D721Med (cell line): ENCODE results near the gene FPR1.

ENCODE experiments used
- DNase-seq: peaks from one replicate; pipeline ENCODE4 v3.0.0; 2011; ENCODE audit warnings: low spot score; ENCODE audit not compliant: insufficient read length
- FAIRE-seq: peaks from 2 replicates; lab custom pipeline; 2011; peaks lifted over from hg19 to GRCh38; lab: Jason Lieb, UNC
- TF ChIP-seq, protein P1 (sequence below): IDR thresholded peaks from 2 replicates; pipeline ENCODE4 v1.5.1; 2012; ENCODE audit warnings: mild to moderate bottlenecking, control low read depth; ENCODE audit not compliant: insufficient read depth; ENCODE audit errors: missing control alignments

The FPR1 gene

DNA sequence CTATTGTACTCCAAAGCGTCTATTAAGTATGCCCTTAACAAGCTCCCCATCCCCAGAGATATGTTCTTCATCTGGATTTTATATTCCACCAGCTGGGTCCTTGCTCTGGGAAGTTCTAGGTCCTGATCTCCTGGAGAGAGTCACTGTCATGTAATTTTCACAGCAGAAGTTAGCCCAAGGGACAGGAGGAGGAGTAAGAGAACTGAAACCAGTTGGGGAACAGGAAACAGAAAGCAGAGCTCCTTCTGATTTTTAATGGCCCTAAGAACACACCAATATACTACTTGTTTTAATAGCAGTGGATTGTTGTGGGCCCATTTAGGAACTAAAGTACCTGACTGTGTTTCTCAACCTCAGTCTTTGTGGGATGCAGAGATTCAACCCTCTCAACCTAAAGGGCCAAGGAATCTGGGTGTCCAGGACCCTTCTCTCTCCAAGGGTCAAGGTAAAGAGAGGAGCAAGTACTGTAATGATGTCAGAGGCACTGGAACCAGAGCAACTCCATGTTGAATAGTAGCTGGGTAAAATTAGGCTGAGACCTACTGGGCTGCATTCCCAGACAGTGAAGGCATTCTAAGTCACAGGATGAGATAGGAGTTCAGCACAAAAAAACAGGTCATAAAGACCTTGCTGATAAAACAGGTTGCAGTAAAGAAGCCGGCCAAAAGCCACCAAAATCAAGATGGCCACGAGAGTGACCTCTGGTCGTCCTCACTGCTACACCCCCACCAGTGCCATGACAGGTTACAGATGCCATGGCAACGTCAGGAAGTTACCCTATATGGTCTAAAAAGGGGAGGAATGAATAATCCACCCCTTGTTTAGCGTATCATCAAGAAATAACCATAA, 35.2 kb upstream of the FPR1 start:
- no peak for FAIRE-seq
- no peak for DNase-seq
- TF ChIP-seq, protein P1, sequence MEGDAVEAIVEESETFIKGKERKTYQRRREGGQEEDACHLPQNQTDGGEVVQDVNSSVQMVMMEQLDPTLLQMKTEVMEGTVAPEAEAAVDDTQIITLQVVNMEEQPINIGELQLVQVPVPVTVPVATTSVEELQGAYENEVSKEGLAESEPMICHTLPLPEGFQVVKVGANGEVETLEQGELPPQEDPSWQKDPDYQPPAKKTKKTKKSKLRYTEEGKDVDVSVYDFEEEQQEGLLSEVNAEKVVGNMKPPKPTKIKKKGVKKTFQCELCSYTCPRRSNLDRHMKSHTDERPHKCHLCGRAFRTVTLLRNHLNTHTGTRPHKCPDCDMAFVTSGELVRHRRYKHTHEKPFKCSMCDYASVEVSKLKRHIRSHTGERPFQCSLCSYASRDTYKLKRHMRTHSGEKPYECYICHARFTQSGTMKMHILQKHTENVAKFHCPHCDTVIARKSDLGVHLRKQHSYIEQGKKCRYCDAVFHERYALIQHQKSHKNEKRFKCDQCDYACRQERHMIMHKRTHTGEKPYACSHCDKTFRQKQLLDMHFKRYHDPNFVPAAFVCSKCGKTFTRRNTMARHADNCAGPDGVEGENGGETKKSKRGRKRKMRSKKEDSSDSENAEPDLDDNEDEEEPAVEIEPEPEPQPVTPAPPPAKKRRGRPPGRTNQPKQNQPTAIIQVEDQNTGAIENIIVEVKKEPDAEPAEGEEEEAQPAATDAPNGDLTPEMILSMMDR = no peak

DNA sequence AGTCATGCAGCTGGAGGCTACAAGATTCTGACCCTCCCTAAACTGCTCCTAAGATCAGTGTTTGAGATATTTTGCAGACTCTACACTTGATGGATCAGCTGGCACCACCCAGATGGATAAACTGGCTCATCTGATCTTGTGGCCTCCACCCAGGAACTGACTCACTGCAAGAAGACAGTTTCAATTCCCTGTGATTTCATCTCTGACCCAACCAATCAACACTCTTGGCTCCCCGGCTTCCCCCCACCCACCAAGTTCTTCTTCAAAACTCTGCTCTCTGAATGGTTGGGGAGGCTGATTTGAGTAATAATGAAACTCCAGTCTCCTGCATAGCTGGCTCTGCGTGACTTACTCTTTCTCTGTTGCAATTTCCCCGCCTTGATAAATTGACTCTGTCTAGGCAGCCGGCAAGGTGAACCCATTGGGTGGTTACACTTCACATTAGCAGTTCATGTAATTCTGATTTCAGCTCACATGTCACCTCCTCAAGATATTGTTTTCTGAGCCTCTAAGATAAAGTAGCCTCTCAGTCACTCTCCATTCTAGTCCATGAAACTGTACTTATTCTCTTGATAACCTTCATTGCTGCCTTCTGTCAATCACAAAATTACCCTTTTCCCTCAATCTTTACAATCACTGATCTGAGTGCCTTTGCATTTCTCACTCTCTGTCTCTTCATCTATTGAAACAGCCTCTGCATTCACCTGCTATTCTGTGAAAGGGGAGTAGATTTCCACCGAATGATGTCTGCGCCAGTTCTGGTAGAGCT, 33.4 kb upstream of the FPR1 start:
- FAIRE-seq = no peak

DNA sequence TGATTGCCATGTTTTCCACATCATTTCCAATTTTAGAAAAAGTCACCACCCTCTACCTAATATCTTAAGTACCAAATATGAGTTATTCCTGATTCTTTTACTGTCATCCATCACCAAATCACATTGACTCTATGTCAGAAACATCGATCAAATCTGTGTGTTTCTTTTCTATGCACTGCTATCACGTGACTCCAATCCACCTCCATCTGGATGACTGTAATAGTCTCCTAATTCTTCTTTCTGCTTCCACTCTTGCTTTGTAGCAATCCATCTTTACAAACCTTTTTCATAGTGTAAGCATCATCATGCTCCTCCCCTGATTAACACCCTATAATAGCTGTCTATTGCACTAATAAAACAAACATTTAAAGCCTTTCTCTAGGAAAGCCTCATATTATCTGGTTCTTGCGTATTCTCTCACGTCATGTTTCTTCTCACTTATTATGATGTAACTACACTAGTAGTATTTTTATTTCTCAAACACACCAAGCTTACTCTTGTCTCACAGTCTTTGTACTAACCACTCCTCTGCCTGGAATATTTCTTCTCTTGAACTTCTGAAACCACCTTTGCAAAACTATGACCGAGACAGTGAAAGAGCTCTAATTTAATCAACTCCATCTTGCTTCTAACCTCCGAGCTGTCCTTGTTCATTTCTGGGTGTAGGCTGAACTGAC, 32.6 kb upstream of the FPR1 start:
- TF ChIP-seq, protein P1 = no peak
- FAIRE-seq (no peak), DNase-seq (no peak)

More for the DNA sequence above, 33.4 kb upstream of the FPR1 start:
- DNase-seq = no peak
- TF ChIP-seq, protein P1 = no peak

DNA sequence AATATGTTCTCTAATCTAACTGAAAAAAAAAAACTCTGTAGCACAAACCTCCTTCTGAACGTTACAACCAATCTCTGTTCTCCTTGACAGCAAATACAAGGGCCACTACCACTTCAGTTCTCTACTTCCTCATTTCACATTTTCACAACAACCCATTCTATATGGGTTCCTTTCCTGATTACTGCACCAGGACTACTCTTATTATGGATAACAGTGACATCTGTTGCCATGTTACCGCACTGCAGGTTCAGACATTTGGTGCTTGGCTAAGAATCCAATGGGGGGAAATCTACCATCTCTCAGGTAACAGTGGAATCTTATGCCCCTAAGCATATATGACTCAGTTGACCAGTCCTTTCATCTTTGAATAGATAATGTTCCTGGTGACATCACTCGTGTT, 31.7 kb upstream of the FPR1 start:
- no peak for FAIRE-seq

DNA sequence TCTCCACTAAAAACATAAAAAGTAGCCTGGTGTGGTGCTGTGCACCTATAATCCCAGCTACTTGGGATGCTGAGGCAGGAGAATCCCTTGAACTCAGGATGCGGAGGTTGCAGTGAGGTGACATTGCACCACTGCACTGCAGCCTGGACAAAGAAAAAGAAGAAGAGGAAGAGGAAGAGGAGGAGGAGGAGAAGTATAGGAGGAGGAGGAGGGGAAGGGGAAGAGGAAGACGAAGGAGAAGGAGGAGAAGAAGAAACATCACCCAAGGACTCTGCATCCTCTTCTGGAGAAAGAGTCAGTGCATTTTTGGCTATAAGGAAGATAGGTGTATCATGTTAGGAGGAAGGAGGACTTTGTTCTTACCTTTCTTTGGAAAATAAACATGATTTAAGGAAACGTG, 30.3 kb upstream of the FPR1 start:
- TF ChIP-seq, protein P1 = no peak
- no peak for DNase-seq
- FAIRE-seq = no peak

More for the DNA sequence above, 31.7 kb upstream of the FPR1 start:
- TF ChIP-seq, protein P1 = peak; percentile 40
- DNase-seq = no peak

- FAIRE-seq = no peak
- DNase-seq = no peak
- TF ChIP-seq, protein P1 = no peak
Observed at GRCh38 chr19:51780270-51780669, 28.6 kb upstream of the FPR1 start.
